ENCODE measurements around the gene TPCN1. TPM values are rescaled to one million over a fixed set of nuclear protein-coding genes. Genes with fewer than 3 reads are reported as not detected.

TPCN1 gene
- total and polyA plus RNA-seq, 2 of the 8 experiments (the other 6 are each of a cell fraction or from before 2014, with no cell fraction given): 14.9 to 21.4 TPM

DNA sequence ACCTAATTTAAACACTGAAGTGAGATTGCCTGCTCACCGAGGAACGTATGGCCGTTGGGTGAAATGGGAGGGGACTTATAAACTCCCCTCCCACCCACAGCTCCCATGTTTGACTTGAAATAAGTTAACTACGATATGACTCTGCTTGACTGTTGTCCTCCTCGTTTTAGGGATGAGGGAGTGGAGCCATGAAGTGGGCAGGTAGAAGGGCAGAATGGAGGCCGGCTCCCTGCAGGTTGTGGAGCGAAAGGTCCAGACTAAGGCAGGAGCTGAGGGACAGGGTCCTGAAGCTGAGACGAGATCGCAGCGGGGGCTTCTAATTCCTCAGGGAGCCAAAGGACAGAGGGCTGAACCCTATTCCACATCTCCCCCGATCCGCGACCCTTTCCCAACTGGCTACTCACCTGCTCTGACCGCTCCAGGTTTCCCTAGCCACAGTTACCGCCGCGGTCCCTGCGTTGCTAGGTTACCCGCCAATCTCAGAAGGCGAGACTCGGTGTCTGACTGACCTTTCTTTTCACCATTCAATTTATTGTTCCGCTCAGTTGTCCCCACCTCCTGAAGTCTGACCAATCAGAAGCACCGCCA is 577 bp upstream of the TPCN1 start:
- H3K4me3 ChIP-seq (ENCODE audit: extremely low read depth in 1 of 4, insufficient read depth in 2 of 4, low read depth in 3 of 4, low read length in 4 of 4): peak overlapping the region; percentile 59 to 75 (median 68)
- H2BK12ac ChIP-seq (ENCODE audit: low read depth, low read length): peak overlapping the region; percentile 75; the same call in 1 of the 2 replicates
- DNase-seq (ENCODE audit: low read depth in 1 of 2, low spot score in 2 of 2) (no peak), FAIRE-seq (peak; percentile 85)
- no peak overlapping the region for H3K23ac ChIP-seq (ENCODE audit: insufficient read length)
- peak overlapping the region; percentile 58 for H3K27ac ChIP-seq (ENCODE audit: low read depth, low read length)
- 14% methylated on average over 22 of the region's 23 CpGs; no CpG with 5 or more reads in 1 of the 2 experiments for WGBS, 2 experiments (ENCODE audit: extremely low coverage in 1 of 2, insufficient coverage in 1 of 2, insufficient read length in 1 of 2, insufficient replicate concordance in 2 of 2, low coverage in 1 of 2, low lambda C conversion rate in 2 of 2, missing lambda C conversion rate in 1 of 2)
- no peaks in the 10 kb centered on the region for H3K36me3 ChIP-seq (ENCODE audit: control insufficient read depth in 2 of 4, insufficient read depth in 4 of 4, low read length in 3 of 4)
- H4K5ac ChIP-seq (ENCODE audit: insufficient read length, low read depth, low read length): no peak overlapping the region
- peak overlapping the region; percentile 47; the same call in 1 of the 2 replicates for H2AFZ ChIP-seq (ENCODE audit: low read length)
- H4K8ac ChIP-seq (ENCODE audit: extremely low read depth, insufficient read depth, low read length): no peak overlapping the region
- H3K4me1 ChIP-seq (replicated peaks in 1 of 4; ENCODE audit: control insufficient read depth in 3 of 4, insufficient read depth in 4 of 4, low read length in 3 of 4): peaks cover 0 to 10% (median 6%) of the 10 kb centered on the region in 4 experiments; a peak in 4 of 7 replicates
- H3K79me1 ChIP-seq (ENCODE audit: low read depth, low read length): no peaks in the 10 kb centered on the region
- H4K20me1 ChIP-seq (replicated peaks in 1 of 2; ENCODE audit: control insufficient read depth in 1 of 2, insufficient read depth in 2 of 2, low read length in 2 of 2): peaks cover 0 to 4% of the 10 kb centered on the region in 2 experiments
- TF ChIP-seq POLR2AphosphoS5 (IDR thresholded peaks at IDR 0.05; ENCODE audit: low read depth, low read length): peak; percentile 66; the same call in 1 of the 2 replicates
- TF ChIP-seq SIN3A (conservative IDR thresholded peaks at IDR 0.05 in 1 of 2, IDR thresholded peaks at IDR 0.05 in 1 of 2; ENCODE audit: low read depth in 1 of 2, low read length in 2 of 2): peak; percentile 90; a peak in 3 of 4 replicates
- TF ChIP-seq SP2 (IDR thresholded peaks at IDR 0.05; ENCODE audit: low read length): no peak
- TF ChIP-seq SAP30 (IDR thresholded peaks at IDR 0.05; ENCODE audit: insufficient read depth, insufficient replicate concordance, low read length): peak; percentile 75
- TF ChIP-seq PHF8 (conservative IDR thresholded peaks at IDR 0.05; ENCODE audit: low read depth, low read length): peak; percentile 29
- no peak overlapping the region for H2BK5ac ChIP-seq (ENCODE audit: low read depth, low read length)
- peaks cover 8% of the 10 kb centered on the region for H3K23me2 ChIP-seq (ENCODE audit: low read depth, low read length)
- H2BK120ac ChIP-seq (replicated peaks; ENCODE audit: low read depth, low read length): no peak overlapping the region
- H3K14ac ChIP-seq (ENCODE audit: insufficient read length): no peak overlapping the region
- no peak overlapping the region for H4K91ac ChIP-seq (replicated peaks; ENCODE audit: insufficient read length, low read length)
- H3K4ac ChIP-seq (replicated peaks; ENCODE audit: insufficient read length, low read depth, low read length): no peak overlapping the region
- peak overlapping the region; percentile 60 for H3K18ac ChIP-seq (ENCODE audit: extremely low read depth, low read length)
- H2AK5ac ChIP-seq (ENCODE audit: low read depth, low read length): no peak overlapping the region
- ChIA-PET CTCF (ENCODE audit: partially characterized antibody) (interaction anchor here (0.6 to 1.7 kb wide), 6 partner anchors 10 to 51 kb away, joined by 3 to 6 read pairs (median 4); no protein-coding TSS in a partner anchor), POLR2A (ENCODE audit: partially characterized antibody) (interaction anchor here (0.6 to 5.3 kb wide), 17 partner anchors 9 to 746 kb away, joined by 3 to 32 read pairs (median 4); partner anchors contain the start of genes DDX54 and RITA1)
- no peak overlapping the region for H3K56ac ChIP-seq (replicated peaks; ENCODE audit: insufficient read length, low read depth, low read length)
- peak overlapping the region; percentile 86 to 88 for H3K4me2 ChIP-seq (ENCODE audit: insufficient read depth in 1 of 2, low read depth in 2 of 2, low read length in 2 of 2)
- H3K79me2 ChIP-seq (ENCODE audit: control insufficient read depth in 1 of 2, insufficient read depth in 2 of 2, low read length in 2 of 2): peaks cover 0 to 7% of the 10 kb centered on the region in 2 experiments; a peak in 1 of 4 replicates
- H3K9me3 ChIP-seq (ENCODE audit: insufficient read depth in 2 of 2, low read depth in 1 of 2, low read length in 1 of 2): no peaks in the 10 kb centered on the region
- H2BK15ac ChIP-seq (ENCODE audit: low read length): no peak overlapping the region
- no peak overlapping the region for H2BK20ac ChIP-seq (ENCODE audit: low read length)
- peak overlapping the region in 3 of 4 experiments; percentile 71 to 79 (median 76); a peak in 6 of 7 replicates for H3K9ac ChIP-seq (replicated peaks in 1 of 4; ENCODE audit: extremely low read depth in 1 of 4, low read depth in 3 of 4, low read length in 3 of 4)
- no peaks in the 10 kb centered on the region for H3K27me3 ChIP-seq (replicated peaks in 1 of 4; ENCODE audit: control insufficient read depth in 3 of 4, extremely low read depth in 1 of 4, insufficient read depth in 3 of 4, low read length in 3 of 4)

Measured in H1 (cell line).